Liver (tissue), 9 donors: ENCODE results near the gene FAM83E. TPM values are rescaled to one million over a fixed set of nuclear protein-coding genes. Genes with fewer than 3 reads are reported as not detected.

Experiments used
- DNase-seq: peaks from one replicate; pipeline ENCODE4 v3.0.0-alpha.2; 2017; ENCODE audit warnings: low spot score
- H3K27ac ChIP-seq, 2 donors: one replicate each; pipeline ENCODE4 v1.7.0; 2013; ENCODE audit warnings: inconsistent platforms in 2 of 2, low read length in 2 of 2, control low read depth in 1 of 2, low read depth in 1 of 2, mild to moderate bottlenecking in 1 of 2
- H3K27me3 ChIP-seq, 4 donors: one replicate each; pipeline versions ENCODE4 v1.6.1 to v1.7.0; 2013; ENCODE audit warnings: low read length in 3 of 4, inconsistent platforms in 1 of 4, mild to moderate bottlenecking in 1 of 4, moderate library complexity in 1 of 4; ENCODE audit not compliant: control insufficient read depth in 4 of 4, insufficient read depth in 4 of 4
- H3K36me3 ChIP-seq, 4 donors: one replicate each; pipeline versions ENCODE4 v1.6.1 to v1.7.0; 2013; ENCODE audit warnings: low read length in 3 of 4, mild to moderate bottlenecking in 3 of 4, low read depth in 1 of 4, moderate library complexity in 1 of 4; ENCODE audit not compliant: control insufficient read depth in 4 of 4, insufficient read depth in 3 of 4
- H3K4me1 ChIP-seq, 4 donors: one replicate each; pipeline versions ENCODE4 v1.6.1 to v1.7.0; 2013; ENCODE audit warnings: low read length in 3 of 4, mild to moderate bottlenecking in 3 of 4, moderate library complexity in 1 of 4; ENCODE audit not compliant: control insufficient read depth in 4 of 4, insufficient read depth in 4 of 4
- H3K4me3 ChIP-seq, 3 donors: one replicate each; pipeline versions ENCODE4 v1.6.1 to v1.7.0; 2013; ENCODE audit warnings: low read length in 3 of 3, control low read depth in 1 of 3, low read depth in 1 of 3, mild to moderate bottlenecking in 1 of 3
- H3K9ac ChIP-seq, 2 donors: one replicate each; pipeline ENCODE4 v1.7.0; 2013; ENCODE audit warnings: low read length in 2 of 2, mild to moderate bottlenecking in 2 of 2, moderate library complexity in 2 of 2, control low read depth in 1 of 2, low read depth in 1 of 2
- H3K9me3 ChIP-seq, 4 donors: one replicate each; pipeline versions ENCODE4 v1.6.1 to v1.7.0; 2013; ENCODE audit warnings: low read length in 3 of 4; ENCODE audit not compliant: control insufficient read depth in 4 of 4
- ATF3 ChIP-seq: IDR thresholded peaks from 2 replicates; pipeline ENCODE4 v1.6.1; 2016; ENCODE audit warnings: antibody characterized with exemption
- FOXA1 ChIP-seq: IDR thresholded peaks from 2 replicates; pipeline ENCODE4 v1.6.1; 2016; ENCODE audit warnings: antibody characterized with exemption
- HNF4A ChIP-seq, 2 donors: conservative IDR thresholded peaks; 2 replicates each; pipeline ENCODE4 v1.6.1; 2016; ENCODE audit warnings: antibody characterized with exemption in 2 of 2, mild to moderate bottlenecking in 2 of 2
- HNF4G ChIP-seq: IDR thresholded peaks from 2 replicates; pipeline ENCODE4 v1.6.1; 2016; ENCODE audit warnings: antibody characterized with exemption
- JUND ChIP-seq, 2 donors: IDR thresholded peaks; 2 replicates each; pipeline ENCODE4 v1.6.1; 2016; ENCODE audit warnings: antibody characterized with exemption in 2 of 2
- RAD21 ChIP-seq, 2 donors: IDR thresholded peaks; 2 replicates each; pipeline ENCODE4 v1.6.1; 2016; ENCODE audit warnings: antibody characterized with exemption in 2 of 2, mild to moderate bottlenecking in 2 of 2
- REST ChIP-seq: IDR thresholded peaks from 2 replicates; pipeline ENCODE4 v1.6.1; 2016; ENCODE audit warnings: antibody characterized with exemption, mild to moderate bottlenecking
- RXRA ChIP-seq, 2 donors: IDR thresholded peaks; 2 replicates each; pipeline ENCODE4 v1.6.1; 2017 to 2018; ENCODE audit warnings: antibody characterized with exemption in 2 of 2, mild to moderate bottlenecking in 1 of 2
- ZBTB33 ChIP-seq: IDR thresholded peaks from 2 replicates; pipeline ENCODE4 v1.6.1; 2016; ENCODE audit warnings: antibody characterized with exemption
- WGBS: extraction: QIAGEN DNeasy Blood & Tissue Kit; methylation state at CpG from one replicate; pipeline ENCODE4 v1.1.7; 2013; 5-methylcytosine and 5-hydroxymethylcytosine counted together
- polyA plus RNA-seq, 2 donors: library from polyadenylated mRNA; stranded (reverse) in 1 of 2; unstranded in 1 of 2; fragments of 200-250 nt in 1 of 2; fragments of >200 nt in 1 of 2; fragmentation: Nextera tagmentation in 1 of 2; extraction: Ambion mirVana in 1 of 2; gene quantifications; one replicate each; pipeline versions ENCODE4 v1.2.1 to v1.2.3, GENCODE V29; 2013 to 2015
- total RNA-seq, 2 donors: library from RNA; depleted of rRNA; stranded (reverse); fragments of >200 nt; gene quantifications; one replicate each; pipeline ENCODE4 v1.2.3, GENCODE V29; 2014
- donor health status: healthy.
- donor health status: healthy.
- donor health status: healthy.
- donor health status: healthy.
- donor health status: healthy.

FAM83E gene
- total and polyA plus RNA-seq, 4 donors = 0.20 to 0.42 (median 0.33) TPM; not detected in 1

GRCh38 chr19:48636859-48637448, 22.1 kb upstream of the FAM83E start, which contains the start of gene DBP:
TSS of gene DBP (minus strand) at chr19:48637379. CDS start at chr19:48636994, 385 bp downstream.
- H3K4me3 ChIP-seq = peak within 1 kb of the TSS; percentile 59 to 86 (median 75)
- no peaks in the 10 kb centered on the region for H3K36me3 ChIP-seq
- no peaks in the 10 kb centered on the region for H3K9me3 ChIP-seq
- under 1% methylated on average over 40 of the region's 40 CpGs for WGBS
- no peak for DNase-seq
- peak within 1 kb of the TSS; percentile 72 to 94 for H3K9ac ChIP-seq
- no peaks in the 10 kb centered on the region for H3K27me3 ChIP-seq
- H3K4me1 ChIP-seq = peaks cover 12 to 54% (median 40%) of the 10 kb centered on the region in 4 donors
- TF ChIP-seq JUND (IDR thresholded peaks at IDR 0.05) = no peak
- no peak for TF ChIP-seq HNF4A (conservative IDR thresholded peaks at IDR 0.05)
- TF ChIP-seq RAD21 (IDR thresholded peaks at IDR 0.05) = no peak
- TF ChIP-seq ZBTB33 = no peak
- no peak for TF ChIP-seq ATF3
- TF ChIP-seq HNF4G = no peak
- TF ChIP-seq FOXA1 = no peak
- no peak for TF ChIP-seq REST
- TF ChIP-seq RXRA (IDR thresholded peaks at IDR 0.05) = no peak
- peak within 1 kb of the TSS; percentile 98 to 99 for H3K27ac ChIP-seq

- under 1% methylated on average over 35 of the region's 35 CpGs for WGBS
- H3K4me3 ChIP-seq = peak overlapping the region; percentile 59 to 86 (median 75)
- peaks cover 12 to 55% (median 38%) of the 10 kb centered on the region in 4 donors for H3K4me1 ChIP-seq
- TF ChIP-seq HNF4G (no peak), REST (no peak)
- H3K9ac ChIP-seq = peak overlapping the region; percentile 60 to 81
- no peaks in the 10 kb centered on the region for H3K9me3 ChIP-seq
- H3K27me3 ChIP-seq = no peaks in the 10 kb centered on the region
- DNase-seq = peak; percentile 41
- H3K36me3 ChIP-seq = peaks cover 0 to 3% (median 1%) of the 10 kb centered on the region in 4 donors
- peak overlapping the region; percentile 98 to 99 for H3K27ac ChIP-seq
Measured at GRCh38 chr19:48635966-48636858, 21.3 kb upstream of the FAM83E start.
